T1000 (cell line): ENCODE results near the gene ERFE.

Experiments used
- DNase-seq: peaks from one replicate; lab custom pipeline; 2025; ENCODE audit warnings: mixed read lengths; lab: John Stamatoyannopoulos, UW

The ERFE gene

GRCh38 chr2:238126338-238126737 is 32.4 kb upstream of the ERFE start:
- no peak for DNase-seq

GRCh38 chr2:238126775-238127164 is 32.0 kb upstream of the ERFE start:
- no peak for DNase-seq

- DNase-seq: no peak
Observed at GRCh38 chr2:238127165-238128060, 31.4 kb upstream of the ERFE start.

GRCh38 chr2:238128061-238128440 is 30.7 kb upstream of the ERFE start:
- no peak for DNase-seq

GRCh38 chr2:238128534-238129001 is 30.2 kb upstream of the ERFE start:
- DNase-seq: no peak

- DNase-seq: no peak
Observed at GRCh38 chr2:238129166-238130010, 29.4 kb upstream of the ERFE start.

GRCh38 chr2:238130111-238130695 is 28.6 kb upstream of the ERFE start:
- no peak for DNase-seq

- no peak for DNase-seq
Observed at GRCh38 chr2:238130696-238131628, 27.8 kb upstream of the ERFE start.

- no peak for DNase-seq
Observed at GRCh38 chr2:238131761-238132462, 26.9 kb upstream of the ERFE start.

- DNase-seq: no peak
Observed at GRCh38 chr2:238132463-238133450, 26.0 kb upstream of the ERFE start.

- no peak for DNase-seq
Observed at GRCh38 chr2:238133499-238134392, 25.0 kb upstream of the ERFE start.

GRCh38 chr2:238134393-238134785 is 24.4 kb upstream of the ERFE start:
- no peak for DNase-seq

- DNase-seq: no peak
Observed at GRCh38 chr2:238135601-238136150, 23.1 kb upstream of the ERFE start.

- DNase-seq: no peak
Observed at GRCh38 chr2:238136820-238137537, 21.8 kb upstream of the ERFE start.

GRCh38 chr2:238137885-238138284 is 20.9 kb upstream of the ERFE start:
- DNase-seq: no peak

- DNase-seq: no peak
Observed at GRCh38 chr2:238138331-238139195, 20.2 kb upstream of the ERFE start, which contains the start of gene KLHL30. Gene KLHL30 (plus strand): TSS chr2:238138668. CDS start chr2:238140755, 2,087 bp downstream.
